Fibroblast of skin of back (primary cell): Measurements from ENCODE around the gene BAZ1B.
"Not testable (repeated sequence)": the region's sequence is repeated elsewhere in the genome, so short reads cannot be mapped to it uniquely, and the experiment has no call there.

ENCODE experiments used
- DNase-seq: peaks from one replicate; pipeline ENCODE4 v3.0.0-alpha.2; 2013

The BAZ1B gene

GRCh38 chr7:73538510-73538909 lies 16.4 kb upstream of the BAZ1B start:
- DNase-seq = not testable (repeated sequence)

GRCh38 chr7:73537051-73537450 lies 15.0 kb upstream of the BAZ1B start:
- no peak for DNase-seq

GRCh38 chr7:73536479-73536878 lies 14.4 kb upstream of the BAZ1B start:
- DNase-seq = no peak

GRCh38 chr7:73535918-73536317 lies 13.8 kb upstream of the BAZ1B start:
- not testable (repeated sequence) for DNase-seq

GRCh38 chr7:73533742-73534141 lies 11.6 kb upstream of the BAZ1B start:
- DNase-seq = no peak

GRCh38 chr7:73532224-73532623 lies 10.1 kb upstream of the BAZ1B start:
- DNase-seq = no peak

GRCh38 chr7:73530800-73531199 lies 8.7 kb upstream of the BAZ1B start:
- DNase-seq = no peak

GRCh38 chr7:73526896-73527821 lies 5.1 kb upstream of the BAZ1B start:
- no peak for DNase-seq

- DNase-seq = not testable (repeated sequence)
Observed at GRCh38 chr7:73526158-73526494, 4.0 kb upstream of the BAZ1B start.

GRCh38 chr7:73521636-73522104 lies 423 bp downstream of the BAZ1B start:
- DNase-seq = no peak

GRCh38 chr7:73520673-73521635 lies 1.1 kb downstream of the BAZ1B start:
- DNase-seq = peak; percentile 30

GRCh38 chr7:73519867-73520672 lies 2.0 kb downstream of the BAZ1B start:
- DNase-seq = peak; percentile 2

GRCh38 chr7:73518470-73518869 lies 3.6 kb downstream of the BAZ1B start:
- no peak for DNase-seq

- DNase-seq = no peak
Observed at GRCh38 chr7:73517241-73517995, 4.7 kb downstream of the BAZ1B start.

GRCh38 chr7:73515178-73515577 lies 6.9 kb downstream of the BAZ1B start:
- DNase-seq = no peak

- peak; percentile 79 for DNase-seq
Observed at GRCh38 chr7:73512018-73512780, 9.9 kb downstream of the BAZ1B start.

- DNase-seq = no peak
Observed at GRCh38 chr7:73509463-73509862, 12.6 kb downstream of the BAZ1B start.

GRCh38 chr7:73507556-73507955 lies 14.5 kb downstream of the BAZ1B start:
- DNase-seq = no peak

- DNase-seq = no peak
Observed at GRCh38 chr7:73504920-73505319, 17.2 kb downstream of the BAZ1B start.

GRCh38 chr7:73504017-73504416 lies 18.1 kb downstream of the BAZ1B start:
- DNase-seq = no peak

GRCh38 chr7:73503229-73503628 lies 18.9 kb downstream of the BAZ1B start:
- DNase-seq = no peak
